ENCODE measurements around the gene LRRC27. TPM values are rescaled to one million over a fixed set of nuclear protein-coding genes. Genes with fewer than 3 reads are reported as not detected.

LRRC27 gene
- total RNA-seq, 1 experiment from 2014 or later = 5.6 TPM

- Histone ChIP-seq H3K9me2 (replicated peaks; ENCODE audit: low read length) (no peaks in the 10 kb centered on the region), H3K4me1 (ENCODE audit: insufficient read depth, low read length) (peaks cover 8% of the 10 kb centered on the region), H3K36me3 (ENCODE audit: low read depth, low read length) (no peaks in the 10 kb centered on the region), H3F3A (ENCODE audit: low read length, unreplicated experiment) (no peaks in the 10 kb centered on the region), H3K79me2 (ENCODE audit: low read length) (peaks cover 54% of the 10 kb centered on the region), H3K9me3 (ENCODE audit: low read length) (no peaks in the 10 kb centered on the region), H3K4me3 (ENCODE audit: low read length) (peak overlapping the region; percentile 98), H3K27me3 (ENCODE audit: low read length) (no peaks in the 10 kb centered on the region), H4K20me1 (ENCODE audit: low read length) (no peaks in the 10 kb centered on the region), H3K4me2 (ENCODE audit: low read length) (peak overlapping the region; percentile 98), H3K27ac (ENCODE audit: low read length) (peak overlapping the region; percentile 39), H3K9ac (ENCODE audit: low read length) (peak overlapping the region; percentile 91), H2AFZ (ENCODE audit: low read length) (no peak overlapping the region)
- ChIA-PET CTCF (no interaction called here), POLR2A (ENCODE audit: unreplicated experiment) (interaction anchor here (0.7 kb wide), 1 partner anchor 21 kb away, joined by 9 read pairs; no protein-coding TSS in a partner anchor)
- DNase-seq (no peak), ATAC-seq (no peak)
- TF ChIP-seq CTCF (conservative IDR thresholded peaks at IDR 0.05; ENCODE audit: low read depth, low read length) = no peak
- no peak for TF ChIP-seq EZH2phosphoT487 (IDR thresholded peaks at IDR 0.05; ENCODE audit: borderline replicate concordance, low read length)
- TF ChIP-seq EZH2 (IDR thresholded peaks at IDR 0.05; ENCODE audit: low read length, unreplicated experiment) = no peak
- intact Hi-C loops (cut with micrococcal nuclease) = no loop called here
- BruUV-seq (replicated peaks) = no TSS peak
These were observed 1.5 kb upstream of the LRRC27 start for GRCh38 chr10:132330486-132330833.

GRCh38 chr10:132332433-132332754 lies 401 bp downstream of the LRRC27 start:
- peak; percentile 6 for ATAC-seq
- no peaks in the 10 kb centered on the region for H3K36me3 ChIP-seq (ENCODE audit: low read depth, low read length)
- H3K4me3 ChIP-seq (ENCODE audit: low read length) = peak overlapping the region; percentile 80
- peak overlapping the region; percentile 84 for H3K9ac ChIP-seq (ENCODE audit: low read length)
- no peaks in the 10 kb centered on the region for H3K9me3 ChIP-seq (ENCODE audit: low read length)
- no peak overlapping the region for H3K27ac ChIP-seq (ENCODE audit: low read length)
- H3F3A ChIP-seq (ENCODE audit: low read length, unreplicated experiment) = no peaks in the 10 kb centered on the region
- H3K9me2 ChIP-seq (replicated peaks; ENCODE audit: low read length) = no peaks in the 10 kb centered on the region
- TF ChIP-seq CTCF (conservative IDR thresholded peaks at IDR 0.05; ENCODE audit: low read depth, low read length) = no peak
- TF ChIP-seq EZH2phosphoT487 (IDR thresholded peaks at IDR 0.05; ENCODE audit: borderline replicate concordance, low read length) = no peak
- no peak for TF ChIP-seq EZH2 (IDR thresholded peaks at IDR 0.05; ENCODE audit: low read length, unreplicated experiment)
- ChIA-PET POLR2A (ENCODE audit: unreplicated experiment) (no interaction called here), CTCF (no interaction called here)
- H4K20me1 ChIP-seq (ENCODE audit: low read length) = no peaks in the 10 kb centered on the region
- DNase-seq = no peak
- peaks cover 8% of the 10 kb centered on the region for H3K4me1 ChIP-seq (ENCODE audit: insufficient read depth, low read length)
- H3K27me3 ChIP-seq (ENCODE audit: low read length) = no peaks in the 10 kb centered on the region
- H3K4me2 ChIP-seq (ENCODE audit: low read length) = peak overlapping the region; percentile 97
- intact Hi-C loops (cut with micrococcal nuclease) = no loop called here
- peak overlapping the region; percentile 85 for H2AFZ ChIP-seq (ENCODE audit: low read length)
- H3K79me2 ChIP-seq (ENCODE audit: low read length) = peaks cover 42% of the 10 kb centered on the region
- TSS peak; percentile 49 for BruUV-seq (replicated peaks)

GRCh38 chr10:132333386-132333785 lies 1.4 kb downstream of the LRRC27 start:
- ATAC-seq = no peak
- Histone ChIP-seq H3K4me2 (ENCODE audit: low read length) (no peak overlapping the region; the same call in 1 of the 2 replicates), H3K9me2 (replicated peaks; ENCODE audit: low read length) (no peaks in the 10 kb centered on the region), H3K27me3 (ENCODE audit: low read length) (no peaks in the 10 kb centered on the region), H3F3A (ENCODE audit: low read length, unreplicated experiment) (no peaks in the 10 kb centered on the region), H3K36me3 (ENCODE audit: low read depth, low read length) (no peaks in the 10 kb centered on the region), H4K20me1 (ENCODE audit: low read length) (no peaks in the 10 kb centered on the region), H3K27ac (ENCODE audit: low read length) (no peak overlapping the region), H3K4me1 (ENCODE audit: insufficient read depth, low read length) (peaks cover 8% of the 10 kb centered on the region), H3K4me3 (ENCODE audit: low read length) (no peak overlapping the region), H3K9me3 (ENCODE audit: low read length) (no peaks in the 10 kb centered on the region), H3K79me2 (ENCODE audit: low read length) (peaks cover 33% of the 10 kb centered on the region), H3K9ac (ENCODE audit: low read length) (no peak overlapping the region), H2AFZ (ENCODE audit: low read length) (no peak overlapping the region)
- intact Hi-C loops (cut with micrococcal nuclease) = no loop called here
- POLR2A ChIA-PET (ENCODE audit: unreplicated experiment) = no interaction called here
- no TSS peak for BruUV-seq (replicated peaks)
- TF ChIP-seq CTCF (conservative IDR thresholded peaks at IDR 0.05; ENCODE audit: low read depth, low read length) (no peak), EZH2phosphoT487 (IDR thresholded peaks at IDR 0.05; ENCODE audit: borderline replicate concordance, low read length) (no peak), EZH2 (IDR thresholded peaks at IDR 0.05; ENCODE audit: low read length, unreplicated experiment) (no peak)
- CTCF ChIA-PET = no interaction called here
- no peak for DNase-seq
